ENCODE data around the gene ADAM19. TPM values are rescaled to one million over a fixed set of nuclear protein-coding genes. Genes with fewer than 3 reads are reported as not detected.
"Not testable (repeated sequence)": the region's sequence is repeated elsewhere in the genome, so short reads cannot be mapped to it uniquely, and the experiment has no call there.

Gene ADAM19
- polyA plus RNA-seq, 3 donors, result 9.8 to 11.1 (median 11.1) TPM

GRCh38 chr5:157443041-157443549 is 132.5 kb downstream of the ADAM19 start:
- DNase-seq, result peak; percentile 20

GRCh38 chr5:157434096-157434495 is 141.5 kb downstream of the ADAM19 start:
- no peak for DNase-seq

GRCh38 chr5:157431544-157432200 is 143.9 kb downstream of the ADAM19 start:
- DNase-seq, result peak; percentile 42

GRCh38 chr5:157429920-157430319 is 145.7 kb downstream of the ADAM19 start:
- not testable (repeated sequence) for DNase-seq

Other genes with a start within 250 kb of the ADAM19 start
- under 1 TPM; 0.45 to 0.75 (median 0.67) TPM for gene NIPAL4, start 115.6 kb downstream of the ADAM19 start, polyA plus RNA-seq (ENCODE audit: insufficient read length in 3 of 3)
- under 1 TPM; 0.58 to 0.68 (median 0.64) TPM for gene SOX30, start 76.7 kb upstream of the ADAM19 start, polyA plus RNA-seq (ENCODE audit: insufficient read length in 3 of 3)
- not detected for gene C5orf52, start 95.8 kb upstream of the ADAM19 start, polyA plus RNA-seq (ENCODE audit: insufficient read length in 3 of 3)
- gene THG1L, start 155.6 kb upstream of the ADAM19 start, polyA plus RNA-seq (ENCODE audit: insufficient read length in 3 of 3), result 10 to 100 TPM; 24.4 to 26.7 (median 26.0) TPM
- 1 to 10 TPM; 7.4 to 8.5 (median 7.7) TPM for gene LSM11, start 167.9 kb upstream of the ADAM19 start, polyA plus RNA-seq (ENCODE audit: insufficient read length in 3 of 3)